K562 (cell line): ENCODE results near the gene FOXP4. TPM values are rescaled to one million over a fixed set of nuclear protein-coding genes. Genes with fewer than 3 reads are reported as not detected.

Experiments
- ATAC-seq: fragments of 200-7000 bp; cut with Tn5 transposase; 3 replicates; pipeline ENCODE4 v1.9.1; 2020; ENCODE audit warnings: moderate library complexity
- BruUV-seq: library from RNA; stranded (reverse); fragments of 400-500 nt; replicated peaks from 2 replicates; lab custom pipeline; 2021; lab: Mats Ljungman, UMichigan
- CTCF ChIA-PET: fragments of 300-600 bp; formaldehyde crosslinking; extraction: SDS; loops from one replicate; lab custom pipeline; 2021; ENCODE audit warnings: low intra/inter-chr PET ratio; lab: Yijun Ruan, JAX
- POLR2A ChIA-PET: fragments of 300-600, 350-650 bp; sonication (Branson Sonifier 250); formaldehyde crosslinking; extraction: SDS; loops from one replicate; lab custom pipeline; 2021; ENCODE audit warnings: antibody characterized with exemption, inconsistent platforms; lab: Yijun Ruan, JAX
- DNase-seq, 4 experiments: peaks; one replicate each; pipeline versions ENCODE4 v3.0.0 to v3.0.0-alpha.2; 2011 to 2018; ENCODE audit warnings: low spot score in 3 of 4, mixed read lengths in 3 of 4; ENCODE audit errors: extremely low read depth in 1 of 4
- FAIRE-seq: peaks from 2 replicates; lab custom pipeline; 2011; peaks lifted over from hg19 to GRCh38; lab: Jason Lieb, UNC
- H2AFZ ChIP-seq: 2 replicates; pipeline ENCODE4 v1.6.0; 2011; ENCODE audit warnings: low read depth, low read length, control low read depth, inconsistent platforms
- H3K27ac ChIP-seq: fragments of 200-600 bp; 3 replicates; pipeline ENCODE4 v1.8.0; 2011; ENCODE audit warnings: low read depth, mild to moderate bottlenecking, control low read depth, inconsistent platforms, low read length, moderate library complexity, mixed read lengths; ENCODE audit errors: extremely low read depth
- H3K27me3 ChIP-seq, 2 experiments: fragments of 300-600 bp in 1 of 2; 2 replicates in 1 of 2; 3 replicates in 1 of 2; pipeline versions ENCODE4 v1.6.0 to v1.8.0; 2011; ENCODE audit warnings: inconsistent platforms in 2 of 2, low read length in 2 of 2, mild to moderate bottlenecking in 1 of 2, mixed read lengths in 1 of 2, moderate library complexity in 1 of 2; ENCODE audit not compliant: control insufficient read depth in 2 of 2, insufficient read depth in 2 of 2
- H3K36me3 ChIP-seq: fragments of 300-600 bp; 3 replicates; pipeline ENCODE4 v1.8.0; 2011; ENCODE audit warnings: mild to moderate bottlenecking, low read length, inconsistent platforms; ENCODE audit not compliant: control insufficient read depth, insufficient read depth
- H3K4me1 ChIP-seq, 2 experiments: fragments of 200-600 bp in 1 of 2; replicated peaks in 1 of 2; 2 replicates in 1 of 2; 3 replicates in 1 of 2; pipeline versions ENCODE4 v1.5.1 to v1.8.0; 2011; ENCODE audit warnings: inconsistent platforms in 2 of 2, low read length in 2 of 2, mild to moderate bottlenecking in 1 of 2, mixed read lengths in 1 of 2, moderate library complexity in 1 of 2; ENCODE audit not compliant: control insufficient read depth in 2 of 2, insufficient read depth in 2 of 2
- H3K4me2 ChIP-seq: 2 replicates; pipeline ENCODE4 v1.6.1; 2011; ENCODE audit warnings: low read length, control low read depth, inconsistent platforms, mixed read lengths; ENCODE audit not compliant: insufficient read depth
- H3K4me3 ChIP-seq: fragments of 200-600 bp; sonication (generic), shearing (Covaris generic); 2 replicates; pipeline ENCODE4 v1.5.1; 2016; ENCODE audit warnings: control low read depth, inconsistent platforms
- H3K79me2 ChIP-seq: fragments of 200-600 bp; 3 replicates; pipeline ENCODE4 v1.8.0; 2011; ENCODE audit warnings: low read length, inconsistent platforms; ENCODE audit not compliant: control insufficient read depth, insufficient read depth
- H3K9ac ChIP-seq, 2 experiments: 2 replicates each; pipeline versions ENCODE4 v1.6.0 to v1.6.1; 2011; ENCODE audit warnings: low read depth in 2 of 2, low read length in 2 of 2, control low read depth in 1 of 2, inconsistent platforms in 1 of 2, mild to moderate bottlenecking in 1 of 2, mixed read lengths in 1 of 2; ENCODE audit not compliant: insufficient read depth in 1 of 2
- H3K9me1 ChIP-seq: one replicate; pipeline ENCODE4 v1.6.0; 2011; ENCODE audit warnings: inconsistent platforms, mild to moderate bottlenecking, low read length, moderate library complexity; ENCODE audit not compliant: control insufficient read depth, insufficient read depth
- H3K9me3 ChIP-seq: replicated peaks from 2 replicates; pipeline ENCODE4 v1.5.1; 2011; ENCODE audit warnings: low read depth, low read length, inconsistent platforms; ENCODE audit not compliant: control insufficient read depth, insufficient read depth
- H4K20me1 ChIP-seq: replicated peaks from 2 replicates; pipeline ENCODE4 v1.6.1; 2011; ENCODE audit warnings: low read length, inconsistent platforms, mixed read lengths; ENCODE audit not compliant: control insufficient read depth, insufficient read depth
- ATF2 ChIP-seq: sonication (generic); formaldehyde crosslinking; IDR thresholded peaks from 2 replicates; pipeline ENCODE4 v1.8.1; 2022; ENCODE audit warnings: missing genetic modification reagents
- ERF ChIP-seq: fragments of 450-650 bp; formaldehyde crosslinking; IDR thresholded peaks from 2 replicates; pipeline ENCODE4 v1.4.0; 2020; ENCODE audit warnings: mild to moderate bottlenecking, mixed read lengths
- EZH2 ChIP-seq: IDR thresholded peaks from 2 replicates; pipeline ENCODE4 v1.6.1; 2012; ENCODE audit warnings: low read depth, mild to moderate bottlenecking, inconsistent platforms, low read length, borderline replicate concordance
- GTF2F1 ChIP-seq: IDR thresholded peaks from 2 replicates; pipeline ENCODE4 v1.6.1; 2011; ENCODE audit warnings: low read depth, low read length, improper control_type of control experiment
- HES1 ChIP-seq: fragments of 450-650 bp; IDR thresholded peaks from 2 replicates; pipeline ENCODE4 v1.6.1; 2016; ENCODE audit warnings: low read depth, mild to moderate bottlenecking, moderate library complexity
- JUN ChIP-seq, 2 experiments: sonication (generic) in 1 of 2; formaldehyde crosslinking in 1 of 2; IDR thresholded peaks; 2 replicates each; pipeline versions ENCODE4 v1.6.1 to v1.8.0; 2012 to 2022; ENCODE audit warnings: borderline replicate concordance in 2 of 2, mild to moderate bottlenecking in 2 of 2, improper control_type of control experiment in 1 of 2, low read depth in 1 of 2, low read length in 1 of 2, missing genetic modification reagents in 1 of 2
- PHB ChIP-seq: fragments of 250-450 bp; sonication (Bioruptor Pico); IDR thresholded peaks from 2 replicates; pipeline ENCODE4 v1.5.0; 2021
- POLR3A ChIP-seq: IDR thresholded peaks from 2 replicates; pipeline ENCODE4 v1.6.1; 2011; ENCODE audit warnings: borderline replicate concordance, mild to moderate bottlenecking, moderate library complexity; ENCODE audit not compliant: insufficient read length, insufficient read depth; ENCODE audit errors: extremely low read depth
- TARDBP ChIP-seq: fragments of 450-650 bp; IDR thresholded peaks from 2 replicates; pipeline ENCODE4 v1.6.1; 2016
- TCF7 ChIP-seq: sonication (generic); IDR thresholded peaks from 2 replicates; pipeline ENCODE4 v1.6.1; 2016; ENCODE audit warnings: antibody characterized with exemption, borderline replicate concordance
- VEZF1 ChIP-seq: fragments of 200-800 bp; sonication (Bioruptor generic); IDR thresholded peaks from 2 replicates; pipeline ENCODE4 v1.6.1; 2017; ENCODE audit warnings: missing genetic modification characterization, missing compliant biosample characterization
- ZFPM2 ChIP-seq: fragments of 250-450 bp; sonication (Bioruptor Pico); IDR thresholded peaks from 2 replicates; pipeline ENCODE4 v1.5.1; 2022; ENCODE audit warnings: mild to moderate bottlenecking
- ZNF277 ChIP-seq: fragments of 250-450 bp; sonication (Bioruptor Pico); IDR thresholded peaks from 2 replicates; pipeline ENCODE4 v1.8.0; 2022; ENCODE audit warnings: inconsistent platforms, mild to moderate bottlenecking, moderate library complexity, borderline replicate concordance
- ZNF282 ChIP-seq: sonication (generic); formaldehyde crosslinking; IDR thresholded peaks from 2 replicates; pipeline ENCODE4 v1.8.1; 2023; ENCODE audit warnings: missing genetic modification reagents
- ZNF449 ChIP-seq: fragments of 250-450 bp; sonication (Bioruptor Pico); IDR thresholded peaks from 2 replicates; pipeline ENCODE4 v1.8.0; 2022; ENCODE audit warnings: moderate library complexity, mild to moderate bottlenecking, inconsistent platforms
- ZNF778 ChIP-seq: fragments of 450-650 bp; formaldehyde crosslinking; IDR thresholded peaks from 2 replicates; pipeline ENCODE4 v1.4.0; 2020; ENCODE audit warnings: mild to moderate bottlenecking, moderate library complexity
- WGBS: fragments of 100-300 bp; shearing (Covaris generic); methylation state at CpG from one replicate; pipeline ENCODE4 v1.1.6; 2016; ENCODE audit warnings: low coverage, mixed read lengths; ENCODE audit not compliant: insufficient coverage; ENCODE audit errors: missing lambda C conversion rate; 5-methylcytosine and 5-hydroxymethylcytosine counted together
- in situ Hi-C: fragments of 300-500 bp; cut with MboI; formaldehyde crosslinking; loops from 4 replicates; pipeline ENCODE4 v1.15.0; 2018; ENCODE audit warnings: inconsistent platforms, mixed read lengths
- intact Hi-C: fragments of 100-400 bp; cut with micrococcal nuclease; formaldehyde crosslinking; loops from 2 replicates; pipeline ENCODE4 v1.14.2; 2022
- polyA plus RNA-seq, 8 experiments: library from polyadenylated mRNA; depleted of rRNA in 4 of 8; stranded (reverse) in 5 of 8; unstranded in 3 of 8; fragments of >200 nt; fragmentation: Nextera tagmentation in 2 of 8; fragmentation: Illumina TruSeq in 1 of 8; extraction: Ambion mirVana in 2 of 8; extraction: Trizol in 1 of 8; gene quantifications; 2 replicates each; pipeline versions ENCODE4 v1.2.1 to v1.2.3, GENCODE V29; 2011 to 2014; ENCODE audit warnings: inconsistent platforms in 1 of 8, missing spikeins in 1 of 8
- total RNA-seq, 7 experiments: library from RNA; depleted of rRNA in 6 of 7; stranded (reverse); fragments of >200 nt in 6 of 7; fragmentation: Illumina TruSeq in 2 of 7; extraction: Trizol in 2 of 7; gene quantifications; 2 replicates each; pipeline versions ENCODE4 v1.2.1 to v1.2.3, GENCODE V29; 2011 to 2021; ENCODE audit warnings: low replicate concordance in 1 of 7

FOXP4 gene
- total and polyA plus RNA-seq, 9 of the 15 experiments (the other 6 are each of a cell fraction or from before 2014, with no cell fraction given): 0.11 to 29.4 (median 2.3) TPM

GRCh38 chr6:41565701-41566100 lies 19.5 kb downstream of the FOXP4 start (continued):
- TF ChIP-seq ZFPM2 (no peak), EZH2 (no peak), PHB (CRISPR knock-in tag) (no peak), GTF2F1 (no peak), POLR3A (no peak), ZNF282 (no peak), TCF7 (no peak)
- TF ChIP-seq, all 486 proteins: peak for 0

- H3K9me1 ChIP-seq: no peaks in the 10 kb centered on the region
- no peak overlapping the region for H3K4me3 ChIP-seq
- no peak overlapping the region for H3K4me2 ChIP-seq
- intact Hi-C loops: no loop called here
- 100% methylated on average over 1 of the region's 1 CpG for WGBS
- FAIRE-seq: no peak
- no peak overlapping the region for H2AFZ ChIP-seq
- H3K27ac ChIP-seq: no peak overlapping the region
- no peak for ATAC-seq
- H3K9ac ChIP-seq: no peak overlapping the region
- BruUV-seq: no TSS peak
- H3K36me3 ChIP-seq: peaks cover 49% of the 10 kb centered on the region; the same call in 2 of the 3 replicates
- ChIA-PET CTCF (no interaction called here), POLR2A (no interaction called here)
- no peaks in the 10 kb centered on the region for H3K9me3 ChIP-seq
- H4K20me1 ChIP-seq: peaks cover 8% of the 10 kb centered on the region
- no peaks in the 10 kb centered on the region for H3K27me3 ChIP-seq
- in situ Hi-C loops: no loop called here
- H3K4me1 ChIP-seq: peaks cover 0 to 5% of the 10 kb centered on the region in 2 experiments; a peak in 2 of 5 replicates
- no peaks in the 10 kb centered on the region for H3K79me2 ChIP-seq
- no peak for DNase-seq
- TF ChIP-seq HES1 (no peak), TARDBP (no peak), ZNF778 (CRISPR knock-in tag) (no peak), ERF (CRISPR knock-in tag) (no peak), ATF2 (CRISPR knock-in tag) (no peak), ZNF449 (CRISPR knock-in tag) (no peak), JUN (IDR thresholded peaks at IDR 0.05; ENCODE audit: borderline replicate concordance, low read depth, low read length) (no peak), JUN (CRISPR knock-in tag; IDR thresholded peaks at IDR 0.05; ENCODE audit: borderline replicate concordance) (no peak), ZNF277 (CRISPR knock-in tag) (no peak), VEZF1 (CRISPR knock-in tag) (no peak)
These were observed 20.8 kb downstream of the FOXP4 start for GRCh38 chr6:41566961-41567360.
